HFFc6 (cell line): ENCODE results near the gene SIRPA. TPM values are rescaled to one million over a fixed set of nuclear protein-coding genes. Genes with fewer than 3 reads are reported as not detected.

Experiments used
- DNase-seq: peaks from one replicate; pipeline ENCODE4 v3.0.0-alpha.2; 2018
- H3K27ac Mint-ChIP-seq: 2 replicates; pipeline ENCODE4 v1.8.0; 2020; ENCODE audit warnings: mild to moderate bottlenecking, mixed read lengths
- H3K27me3 Mint-ChIP-seq: 2 replicates; pipeline ENCODE4 v1.8.0; 2021; ENCODE audit warnings: mild to moderate bottlenecking, moderate library complexity, mixed read lengths; ENCODE audit not compliant: insufficient read depth
- H3K36me3 Mint-ChIP-seq: 2 replicates; pipeline ENCODE4 v1.8.0; 2021; ENCODE audit warnings: low read depth, mixed read lengths
- H3K4me1 Mint-ChIP-seq: 2 replicates; pipeline ENCODE4 v1.8.0; 2020; ENCODE audit warnings: low read depth, mixed read lengths
- H3K4me3 Mint-ChIP-seq: 2 replicates; pipeline ENCODE4 v1.8.0; 2020; ENCODE audit warnings: mild to moderate bottlenecking, moderate library complexity, mixed read lengths
- H3K9me3 Mint-ChIP-seq: 2 replicates; pipeline ENCODE4 v1.8.0; 2020; ENCODE audit warnings: mild to moderate bottlenecking, mixed read lengths
- total RNA-seq, 6 experiments: library from RNA; stranded (reverse); fragmentation: NEBNext Ultra II Directional; extraction: Animal tissue kit (Norgen Biotek cat#: 25700); gene quantifications; 2 replicates in 1 of 6; 3 replicates in 5 of 6; pipeline ENCODE4 v1.2.3, GENCODE V29; 2021
- TF ChIP-seq, protein P1 (sequence below): fragments of 200-600 bp; sonication (generic); IDR thresholded peaks from 2 replicates; pipeline ENCODE4 v1.5.0; 2021; ENCODE audit warnings: antibody characterized with exemption, mild to moderate bottlenecking

Gene SIRPA
- total RNA-seq, 6 experiments from 2014 or later = 44.0 to 66.2 (median 47.5) TPM

- Mint-ChIP-seq H3K9me3 (no peaks in the 10 kb centered on the region), H3K27me3 (no peaks in the 10 kb centered on the region), H3K4me3 (no peak overlapping the region), H3K36me3 (no peaks in the 10 kb centered on the region), H3K27ac (no peak overlapping the region), H3K4me1 (peaks cover 19% of the 10 kb centered on the region)
- DNase-seq = no peak
- TF ChIP-seq, protein P1, sequence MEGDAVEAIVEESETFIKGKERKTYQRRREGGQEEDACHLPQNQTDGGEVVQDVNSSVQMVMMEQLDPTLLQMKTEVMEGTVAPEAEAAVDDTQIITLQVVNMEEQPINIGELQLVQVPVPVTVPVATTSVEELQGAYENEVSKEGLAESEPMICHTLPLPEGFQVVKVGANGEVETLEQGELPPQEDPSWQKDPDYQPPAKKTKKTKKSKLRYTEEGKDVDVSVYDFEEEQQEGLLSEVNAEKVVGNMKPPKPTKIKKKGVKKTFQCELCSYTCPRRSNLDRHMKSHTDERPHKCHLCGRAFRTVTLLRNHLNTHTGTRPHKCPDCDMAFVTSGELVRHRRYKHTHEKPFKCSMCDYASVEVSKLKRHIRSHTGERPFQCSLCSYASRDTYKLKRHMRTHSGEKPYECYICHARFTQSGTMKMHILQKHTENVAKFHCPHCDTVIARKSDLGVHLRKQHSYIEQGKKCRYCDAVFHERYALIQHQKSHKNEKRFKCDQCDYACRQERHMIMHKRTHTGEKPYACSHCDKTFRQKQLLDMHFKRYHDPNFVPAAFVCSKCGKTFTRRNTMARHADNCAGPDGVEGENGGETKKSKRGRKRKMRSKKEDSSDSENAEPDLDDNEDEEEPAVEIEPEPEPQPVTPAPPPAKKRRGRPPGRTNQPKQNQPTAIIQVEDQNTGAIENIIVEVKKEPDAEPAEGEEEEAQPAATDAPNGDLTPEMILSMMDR = no peak
Measured at GRCh38 chr20:1928782-1929181, 33.6 kb downstream of the SIRPA start.

- no peak for DNase-seq
- Mint-ChIP-seq H3K27me3 (no peaks in the 10 kb centered on the region), H3K27ac (no peak overlapping the region), H3K9me3 (no peaks in the 10 kb centered on the region), H3K4me1 (peaks cover 26% of the 10 kb centered on the region), H3K4me3 (no peak overlapping the region), H3K36me3 (no peaks in the 10 kb centered on the region)
- TF ChIP-seq, protein P1 = no peak
Measured at GRCh38 chr20:1929460-1929859, 34.3 kb downstream of the SIRPA start.

DNA sequence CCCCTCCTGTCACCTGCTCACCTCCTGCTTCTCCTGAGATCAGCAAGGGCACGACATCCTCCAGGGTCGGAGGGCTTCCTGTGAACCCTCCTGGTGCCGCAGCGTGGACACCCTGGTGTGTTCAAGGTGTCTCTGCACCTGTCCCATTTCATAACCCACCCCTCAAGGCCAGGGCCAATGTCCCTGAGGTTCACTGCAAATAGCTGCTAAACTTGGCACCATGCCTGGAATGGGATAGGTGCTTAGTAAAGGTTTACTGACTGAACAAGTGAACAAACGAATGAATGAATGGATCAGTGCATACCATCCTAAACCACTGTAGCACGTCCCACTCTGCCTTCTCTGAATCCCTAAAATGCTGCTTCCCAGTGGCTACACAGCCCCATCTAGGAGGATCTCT, 35.0 kb downstream of the SIRPA start:
- no peak for DNase-seq
- TF ChIP-seq, protein P1 = no peak
- H3K27me3 Mint-ChIP-seq = no peaks in the 10 kb centered on the region
- H3K4me1 Mint-ChIP-seq = peaks cover 33% of the 10 kb centered on the region
- H3K9me3 Mint-ChIP-seq = no peaks in the 10 kb centered on the region
- H3K4me3 Mint-ChIP-seq = no peak overlapping the region
- no peak overlapping the region for H3K27ac Mint-ChIP-seq
- no peaks in the 10 kb centered on the region for H3K36me3 Mint-ChIP-seq

DNA sequence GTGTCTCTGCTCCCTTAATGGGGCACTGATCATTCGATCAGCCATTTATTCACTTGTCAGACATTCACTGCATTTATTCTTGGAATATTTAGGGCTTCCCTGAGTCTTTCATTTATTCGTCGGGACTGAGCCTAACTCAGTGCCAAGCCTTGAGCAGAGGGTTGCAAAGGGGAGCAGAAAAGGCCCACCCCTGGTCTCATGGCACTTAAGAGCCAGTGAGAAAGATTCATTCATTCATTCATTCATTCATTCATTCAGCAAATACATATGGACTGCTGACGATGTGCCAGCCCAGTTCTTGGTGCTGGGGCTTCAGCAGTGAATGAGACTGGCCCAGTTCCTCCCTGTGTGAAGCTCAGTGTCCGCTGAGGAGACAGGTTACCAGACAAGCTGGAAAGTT, 36.6 kb downstream of the SIRPA start:
- Mint-ChIP-seq H3K27ac (no peak overlapping the region), H3K4me1 (peaks cover 34% of the 10 kb centered on the region), H3K36me3 (peaks cover 14% of the 10 kb centered on the region), H3K9me3 (no peaks in the 10 kb centered on the region), H3K4me3 (no peak overlapping the region), H3K27me3 (no peaks in the 10 kb centered on the region)
- DNase-seq = no peak
- TF ChIP-seq, protein P1 = no peak

DNA sequence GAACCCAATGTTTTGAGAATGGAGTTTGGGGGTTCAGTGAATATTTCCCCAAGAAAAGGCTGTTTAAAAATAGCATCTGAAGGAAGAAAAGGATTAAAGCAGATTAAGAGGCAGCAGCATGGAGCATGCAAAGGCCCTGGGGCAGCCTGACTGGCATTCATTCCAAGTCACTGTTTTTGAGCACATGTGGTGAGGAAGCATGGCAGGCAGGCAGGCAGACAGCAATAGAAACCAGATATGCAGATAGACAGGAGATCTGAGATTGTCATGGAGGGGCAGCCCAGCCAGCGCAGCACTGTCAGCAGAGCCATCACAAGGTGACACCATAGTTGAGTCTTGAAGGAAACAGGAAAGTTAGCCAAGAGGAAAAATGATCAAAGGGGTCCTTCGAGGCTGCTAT, 37.8 kb downstream of the SIRPA start:
- Mint-ChIP-seq H3K9me3 (no peaks in the 10 kb centered on the region), H3K36me3 (peaks cover 18% of the 10 kb centered on the region), H3K4me3 (no peak overlapping the region; the same call in 1 of the 2 replicates), H3K27ac (peak overlapping the region; percentile 9; the same call in 1 of the 2 replicates), H3K27me3 (no peaks in the 10 kb centered on the region), H3K4me1 (peaks cover 34% of the 10 kb centered on the region)
- DNase-seq = no peak
- TF ChIP-seq, protein P1 = no peak

DNA sequence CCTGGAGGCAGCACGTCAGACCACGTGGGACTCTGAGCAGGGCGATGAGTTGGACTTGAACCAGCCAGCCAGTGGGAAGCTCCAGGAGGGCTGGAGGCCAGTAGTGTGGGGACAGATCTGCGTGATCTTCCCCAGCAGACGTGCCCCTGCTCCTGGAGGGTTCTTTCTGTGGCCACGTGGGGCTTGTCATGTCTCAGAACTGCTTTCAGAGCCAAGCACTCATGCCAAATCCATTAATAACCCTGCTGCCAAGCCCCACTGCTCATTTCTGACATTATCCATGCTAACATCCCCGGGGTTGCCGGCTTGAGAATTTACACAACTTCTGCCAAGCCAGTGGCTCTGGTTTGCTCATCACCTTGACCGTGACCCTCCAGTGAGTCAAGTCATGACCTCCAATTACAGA, 38.3 kb downstream of the SIRPA start:
- H3K9me3 Mint-ChIP-seq = no peaks in the 10 kb centered on the region
- H3K36me3 Mint-ChIP-seq = peaks cover 23% of the 10 kb centered on the region
- TF ChIP-seq, protein P1 = no peak
- no peak overlapping the region for H3K4me3 Mint-ChIP-seq
- peak; percentile 66 for DNase-seq
- peaks cover 34% of the 10 kb centered on the region for H3K4me1 Mint-ChIP-seq
- H3K27me3 Mint-ChIP-seq = no peaks in the 10 kb centered on the region
- peak overlapping the region; percentile 46 for H3K27ac Mint-ChIP-seq
